Raji (cell line): ENCODE data around the gene MSH6.

Source experiments
- POLR2A ChIP-seq: IDR thresholded peaks from 2 replicates; pipeline ENCODE4 v1.6.1; 2011; ENCODE audit warnings: low read depth, low read length, control low read depth; ENCODE audit not compliant: insufficient read depth

Gene MSH6

DNA sequence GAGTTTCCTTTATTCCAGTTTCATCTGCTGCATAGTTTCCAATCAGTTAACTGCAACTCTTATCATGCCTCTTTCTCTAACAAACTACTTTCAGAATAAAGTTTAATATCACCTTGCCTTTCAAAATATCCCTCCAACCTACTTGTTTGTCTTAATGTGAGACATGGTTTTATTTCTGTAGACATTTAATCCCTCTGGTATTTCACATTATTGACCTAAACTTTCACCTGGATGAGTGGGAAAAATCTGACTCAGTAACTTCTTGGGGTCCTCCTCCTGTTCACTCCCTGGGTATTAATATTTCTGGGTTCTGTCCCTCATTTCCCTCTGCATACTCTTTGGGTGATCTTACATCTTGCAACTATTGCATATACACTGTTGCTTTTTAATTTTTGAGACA lies 27.9 kb downstream of the MSH6 start:
- TF ChIP-seq POLR2A: no peak

DNA sequence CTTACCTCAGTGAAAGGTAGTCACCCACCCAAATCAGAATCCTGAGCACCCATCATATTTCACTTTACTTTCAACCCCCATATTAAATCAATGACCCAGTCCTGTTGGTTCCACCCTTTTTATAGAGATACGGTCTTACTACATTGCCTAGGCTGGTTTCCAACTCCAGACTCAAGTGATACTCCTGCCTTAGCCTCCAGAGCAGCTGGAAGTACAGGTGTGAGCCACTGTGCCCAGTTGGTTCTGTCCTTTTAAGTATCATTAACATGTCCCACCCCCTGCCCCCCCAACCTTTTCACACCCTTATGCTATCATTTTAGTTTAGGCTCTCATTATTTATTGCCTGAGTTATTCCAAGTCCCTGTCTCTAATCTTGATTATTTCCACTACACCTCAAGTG lies 28.7 kb downstream of the MSH6 start:
- no peak for TF ChIP-seq POLR2A

GRCh38 chr2:47815764-47816163 lies 32.8 kb downstream of the MSH6 start:
- TF ChIP-seq POLR2A: no peak

- TF ChIP-seq POLR2A: no peak
Measured at GRCh38 chr2:47818777-47819176, 35.8 kb downstream of the MSH6 start.

DNA sequence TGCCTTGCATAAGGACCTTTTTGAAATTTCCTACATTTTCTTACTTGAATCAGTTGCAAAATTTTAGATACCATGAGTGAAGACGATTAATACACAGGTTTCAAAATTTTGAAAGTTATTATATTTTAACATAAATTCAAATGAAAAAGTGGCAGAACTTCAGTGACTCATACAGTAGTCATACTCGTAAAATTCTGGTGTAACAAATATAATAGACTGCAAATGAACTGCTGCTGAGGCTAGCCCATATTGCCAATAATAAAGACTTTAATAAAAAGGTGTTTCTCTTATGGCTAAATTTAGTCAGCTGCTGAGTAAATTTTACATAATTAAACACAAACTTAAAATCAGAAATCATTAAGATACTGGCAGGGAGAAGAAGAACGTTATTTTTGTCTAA lies 36.9 kb downstream of the MSH6 start:
- no peak for TF ChIP-seq POLR2A

GRCh38 chr2:47822518-47822917 lies 39.6 kb downstream of the MSH6 start:
- TF ChIP-seq POLR2A: no peak

GRCh38 chr2:47833516-47833968 lies 50.6 kb downstream of the MSH6 start:
- TF ChIP-seq POLR2A: no peak

DNA sequence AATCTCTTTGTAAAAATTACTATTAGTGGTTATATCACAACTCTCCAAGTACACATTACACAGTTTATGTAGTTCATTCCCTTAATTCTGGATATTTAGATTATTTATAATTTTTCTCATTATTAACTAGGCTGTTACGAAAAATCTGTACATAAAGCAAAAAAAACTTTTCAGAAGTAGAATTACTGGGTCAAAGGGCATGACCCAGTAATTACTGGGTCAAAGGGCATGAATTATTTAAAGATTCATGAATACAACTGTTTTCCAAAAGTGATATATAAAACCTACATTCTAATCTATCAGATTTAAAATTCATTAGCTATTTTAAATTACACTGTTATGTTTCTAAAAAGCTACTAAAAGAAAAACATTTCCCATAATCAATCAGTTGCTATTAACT lies 55.3 kb downstream of the MSH6 start:
- no peak for TF ChIP-seq POLR2A

GRCh38 chr2:47838686-47839085 lies 55.7 kb downstream of the MSH6 start:
- no peak for TF ChIP-seq POLR2A

DNA sequence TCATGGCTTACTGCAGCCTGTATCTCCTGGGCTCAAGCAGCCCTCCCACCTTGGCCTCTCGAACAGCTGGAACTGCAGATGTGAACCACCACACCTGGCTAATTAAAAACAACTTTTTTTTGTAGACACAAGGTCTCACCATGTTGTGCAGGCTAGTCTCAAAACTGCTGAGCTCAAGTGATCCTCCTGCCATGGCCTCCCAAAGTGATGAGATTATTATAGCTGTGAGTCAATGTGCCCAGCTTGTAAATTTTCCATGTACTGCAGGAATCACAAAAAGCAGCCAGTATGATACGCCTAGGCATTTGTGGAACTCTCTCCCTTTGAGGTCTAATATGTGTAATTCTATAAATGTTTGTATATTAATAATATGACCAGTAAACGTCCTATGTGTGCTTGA lies 59.9 kb downstream of the MSH6 start:
- no peak for TF ChIP-seq POLR2A

DNA sequence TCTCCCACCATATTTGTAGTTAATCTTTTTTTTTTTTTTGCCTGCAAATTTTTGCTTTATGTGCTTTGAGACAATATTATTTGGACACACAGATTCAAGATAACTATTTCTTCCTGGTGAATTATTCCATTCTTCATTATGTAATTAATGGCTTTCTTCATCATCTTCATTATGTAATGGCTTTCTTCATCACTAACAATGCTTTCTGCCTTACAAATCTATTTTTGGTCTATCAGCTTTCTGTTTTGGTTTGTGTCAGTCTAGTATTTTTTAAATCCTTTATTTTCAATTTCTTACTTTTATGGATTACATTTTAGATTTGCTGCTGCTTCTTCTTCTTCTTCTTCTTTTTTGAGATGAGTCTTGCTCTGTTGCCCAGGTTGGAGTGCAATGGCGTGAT lies 60.5 kb downstream of the MSH6 start:
- no peak for TF ChIP-seq POLR2A

DNA sequence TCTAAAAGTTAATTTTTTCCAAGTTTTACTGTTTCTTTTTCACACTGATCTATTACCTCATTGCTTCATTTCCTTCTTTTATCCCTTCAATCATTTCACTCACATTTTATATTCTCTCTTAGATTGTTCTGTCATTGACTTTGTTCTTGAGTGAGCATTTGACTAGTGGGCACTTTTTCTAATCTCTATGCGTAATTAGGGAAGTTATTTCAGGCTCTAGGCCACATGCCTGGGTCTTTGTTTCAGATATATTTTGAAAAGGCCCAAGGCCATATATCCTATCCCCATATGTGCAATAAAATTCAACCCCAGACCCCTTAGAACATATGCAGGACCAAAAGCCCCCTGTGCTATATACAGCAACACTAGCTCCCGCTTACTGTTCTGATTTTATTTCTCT lies 61.2 kb downstream of the MSH6 start:
- no peak for TF ChIP-seq POLR2A

- TF ChIP-seq POLR2A: no peak
Measured at GRCh38 chr2:47849368-47849767, 66.4 kb downstream of the MSH6 start.

- TF ChIP-seq POLR2A: no peak
Measured at GRCh38 chr2:47850198-47850597, 67.3 kb downstream of the MSH6 start.
